CD4-positive, alpha-beta T cell treated with Interleukin-1 beta for 1 hour (primary cell): ENCODE data around the gene DAZAP1.

Experiments
- DNase-seq, 2 donors: peaks; one replicate each; pipeline ENCODE4 v3.0.0-alpha.2; 2020 to 2022

The DAZAP1 gene

DNA sequence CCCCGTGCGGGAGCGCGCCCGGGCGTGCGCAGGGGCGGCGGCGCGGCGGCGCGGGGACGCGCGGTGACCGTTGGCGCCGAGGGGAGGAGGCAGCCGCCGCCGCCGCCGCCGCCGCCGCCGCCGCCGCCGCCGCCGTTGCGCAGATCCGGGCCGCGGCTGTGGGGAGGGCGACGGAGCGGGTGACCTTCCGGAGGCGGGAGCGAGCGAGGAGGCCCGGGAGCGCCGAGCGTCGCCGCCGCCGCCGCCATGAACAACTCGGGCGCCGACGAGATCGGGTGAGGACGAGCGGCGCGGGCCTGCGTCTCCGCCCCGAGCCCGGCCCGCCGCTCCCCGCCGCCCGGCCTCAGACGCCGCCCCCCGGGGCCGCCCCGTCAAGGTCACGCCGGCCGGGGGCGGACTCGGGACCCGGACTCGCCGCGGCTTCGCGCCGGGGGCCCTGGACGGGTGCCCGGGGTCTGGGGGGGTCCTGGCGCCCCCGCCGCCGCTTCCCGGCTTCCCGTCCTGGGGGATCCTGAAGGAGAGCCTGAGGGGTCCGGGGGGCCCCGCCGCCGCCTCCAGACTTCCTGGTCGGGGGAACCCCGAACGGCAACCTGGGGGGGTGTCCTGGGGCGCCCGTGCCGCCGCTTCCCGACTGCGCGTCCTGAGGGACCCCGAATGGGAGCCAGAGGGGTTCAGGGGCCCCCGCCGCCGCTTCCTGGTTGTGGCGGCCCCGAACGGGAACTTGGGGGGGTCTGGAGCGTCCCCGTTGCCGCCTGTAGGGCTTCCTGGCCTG, at the start of gene DAZAP1:
TSS of gene DAZAP1 (plus strand) at position 59 of the 772 bp plus-strand sequence. CDS start at position 247, 188 bp downstream.
- peak; percentile 26 to 34 for DNase-seq

GRCh38 chr19:1360126-1360817, 47.1 kb upstream of the DAZAP1 start:
- DNase-seq, result no peak

DNA sequence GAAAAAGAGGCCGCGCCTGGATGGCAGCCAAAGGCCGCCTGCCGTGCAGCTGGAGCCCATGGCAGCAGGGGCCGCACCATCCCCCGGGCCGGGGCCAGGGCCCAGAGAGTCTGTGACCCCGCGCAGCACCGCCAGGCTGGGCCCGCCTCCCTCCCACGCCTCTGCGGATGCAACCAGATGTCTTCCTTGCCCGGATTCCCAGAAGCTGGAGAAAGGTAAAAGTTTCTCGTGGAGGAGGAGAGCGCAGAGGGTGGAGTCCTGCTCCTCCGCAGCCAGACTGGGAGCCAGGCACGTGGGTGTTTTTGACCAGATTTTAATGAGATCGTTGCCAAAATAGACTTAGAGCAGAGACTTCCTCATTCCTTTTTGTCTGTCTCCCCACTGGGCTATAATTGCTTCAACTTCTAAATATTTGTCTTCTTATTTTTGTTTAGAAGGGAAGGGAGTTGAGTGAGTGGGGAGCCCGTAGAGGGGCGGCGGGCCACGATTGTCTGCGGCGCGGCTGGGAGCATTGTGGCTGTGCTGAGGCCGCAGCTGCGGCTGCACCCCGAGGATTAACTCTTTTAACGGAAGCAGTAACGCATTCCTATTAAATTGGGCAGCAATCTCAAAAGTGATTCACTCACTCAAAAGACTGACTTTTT, 46.4 kb upstream of the DAZAP1 start:
- DNase-seq, result no peak

- DNase-seq, result no peak
Measured at GRCh38 chr19:1361601-1362386, 45.6 kb upstream of the DAZAP1 start.

DNA sequence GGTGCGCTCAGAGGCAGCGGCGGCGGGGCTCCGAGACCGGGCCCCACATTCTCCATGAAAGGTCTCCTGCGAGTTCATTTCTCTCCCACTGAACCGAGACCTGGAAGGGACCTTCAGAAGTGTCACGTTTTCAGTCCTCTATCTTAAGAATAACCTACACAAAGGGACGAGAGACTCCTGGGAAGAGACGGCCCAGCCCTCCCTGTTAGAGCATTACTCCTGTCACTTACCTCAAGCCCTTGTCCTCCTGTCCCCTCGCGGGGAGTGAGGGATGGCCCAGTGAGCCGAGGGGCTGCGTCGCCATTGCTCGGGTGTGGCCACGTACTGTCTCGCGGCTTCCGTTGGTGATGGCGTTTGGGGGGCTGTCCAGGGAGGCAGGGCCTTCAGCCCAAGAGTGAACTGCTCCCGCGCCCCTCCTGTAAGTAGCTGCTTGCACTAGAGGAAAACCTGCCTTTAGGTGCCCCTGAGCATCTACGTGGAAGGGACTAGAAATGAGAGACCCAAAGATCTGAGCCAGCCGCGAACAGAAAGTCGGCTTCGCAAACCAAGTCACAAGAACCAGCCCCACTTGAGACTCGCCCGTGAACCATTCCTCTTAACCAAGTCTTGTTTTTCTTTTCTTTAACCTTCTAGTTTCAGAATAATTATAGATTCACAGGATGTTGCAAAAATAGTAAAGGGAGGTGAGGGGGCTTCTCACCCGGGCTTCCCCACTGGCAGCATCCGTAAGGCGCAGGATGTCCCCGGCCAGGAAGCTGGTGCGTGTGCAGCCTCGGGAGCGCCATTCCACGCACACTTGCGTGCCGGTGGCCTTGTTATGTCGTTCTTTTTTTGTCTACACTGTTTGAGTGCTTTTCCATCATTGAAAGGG, 44.8 kb upstream of the DAZAP1 start:
- DNase-seq, result no peak

DNA sequence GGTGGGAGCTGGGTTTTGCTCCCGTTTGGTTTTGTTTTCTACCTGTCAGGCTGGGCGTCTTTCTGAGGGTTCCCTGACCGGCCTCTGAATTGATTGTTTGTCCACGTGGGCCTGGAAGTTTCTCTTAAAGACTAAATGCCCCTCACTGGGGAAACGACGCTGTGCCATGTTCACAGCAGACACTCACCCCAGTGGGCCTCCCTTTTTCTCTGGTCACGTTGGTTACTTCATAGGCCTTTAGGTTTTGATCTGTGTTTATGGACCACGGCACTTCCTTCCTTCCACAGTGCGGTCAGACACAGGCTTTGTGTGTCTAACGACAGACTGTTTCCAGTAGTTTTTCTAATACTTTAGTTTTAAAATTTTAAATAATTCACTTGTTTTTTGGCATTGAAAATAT, 43.8 kb upstream of the DAZAP1 start:
- DNase-seq, result peak; percentile 46 to 55

- DNase-seq, result no peak
Measured at GRCh38 chr19:1364070-1364704, 43.2 kb upstream of the DAZAP1 start.

DNA sequence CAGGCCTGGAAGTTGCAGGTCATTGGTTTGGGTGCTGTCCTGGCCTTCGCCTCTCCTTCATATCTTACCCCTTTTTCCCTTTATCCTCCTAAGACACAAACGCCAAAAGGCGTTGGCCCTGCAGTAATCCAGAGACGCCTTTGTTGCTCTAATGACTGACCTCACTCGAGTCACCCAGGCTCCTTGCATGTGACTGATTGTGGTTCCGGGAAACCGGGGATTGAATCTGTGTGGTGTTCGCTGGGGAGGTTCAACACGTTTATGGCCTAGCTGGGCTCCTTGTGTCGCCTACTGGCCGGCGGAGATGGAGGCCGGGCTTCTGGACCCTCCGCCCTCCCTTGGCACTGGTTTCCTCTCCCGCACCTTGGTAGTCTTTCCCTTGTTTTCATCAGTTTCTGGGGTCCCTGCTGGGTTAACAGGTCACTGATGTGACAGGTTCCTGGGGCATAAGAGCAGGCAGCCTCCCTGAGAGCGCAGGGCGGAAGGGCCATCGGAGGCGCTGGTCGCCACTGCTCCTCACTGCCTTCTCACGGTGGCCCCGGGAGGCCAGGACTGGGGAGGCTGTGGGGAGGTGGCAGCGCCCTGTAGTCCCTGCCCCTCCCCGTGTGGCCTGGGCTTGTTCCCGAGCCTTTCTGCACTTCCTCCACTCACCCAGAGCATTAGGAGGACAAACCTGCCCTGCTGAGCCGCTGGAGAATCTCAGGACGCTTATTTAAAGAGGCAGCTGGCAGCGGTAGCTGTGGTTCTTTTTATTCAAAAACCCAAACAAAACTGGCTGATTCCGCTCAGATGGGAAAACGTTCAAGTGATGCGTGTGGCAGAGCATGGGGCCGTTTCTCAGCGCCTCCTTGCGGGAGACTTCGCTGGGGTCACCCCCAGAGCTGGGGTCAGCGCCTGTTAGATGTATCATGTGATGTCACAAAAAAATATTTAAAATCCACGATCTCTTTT, 41.8 kb upstream of the DAZAP1 start:
- DNase-seq, result no peak

DNA sequence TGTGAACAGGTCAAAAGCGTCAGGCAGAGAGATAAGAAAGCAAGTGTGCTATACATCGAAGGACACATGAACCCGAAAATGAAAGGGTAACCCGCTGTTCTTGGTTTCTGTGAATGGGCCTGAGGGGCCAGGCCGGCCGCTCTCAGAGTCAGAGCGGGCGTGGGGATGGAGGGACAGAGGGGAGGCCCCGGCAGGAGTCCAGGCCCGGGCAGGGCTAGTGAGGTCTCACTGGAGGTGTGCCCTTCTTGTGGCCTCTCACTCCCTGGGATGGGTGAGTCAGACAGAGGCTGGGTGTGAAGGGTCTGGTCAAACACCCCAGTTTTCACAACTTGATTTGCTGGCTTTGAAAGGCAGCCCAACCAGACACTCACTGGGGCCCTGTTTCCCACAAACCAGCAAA, 41.1 kb upstream of the DAZAP1 start:
- DNase-seq, result no peak

GRCh38 chr19:1366899-1367870, 40.2 kb upstream of the DAZAP1 start:
- DNase-seq, result no peak

- no peak for DNase-seq
Measured at GRCh38 chr19:1369214-1369805, 38.1 kb upstream of the DAZAP1 start.

DNA sequence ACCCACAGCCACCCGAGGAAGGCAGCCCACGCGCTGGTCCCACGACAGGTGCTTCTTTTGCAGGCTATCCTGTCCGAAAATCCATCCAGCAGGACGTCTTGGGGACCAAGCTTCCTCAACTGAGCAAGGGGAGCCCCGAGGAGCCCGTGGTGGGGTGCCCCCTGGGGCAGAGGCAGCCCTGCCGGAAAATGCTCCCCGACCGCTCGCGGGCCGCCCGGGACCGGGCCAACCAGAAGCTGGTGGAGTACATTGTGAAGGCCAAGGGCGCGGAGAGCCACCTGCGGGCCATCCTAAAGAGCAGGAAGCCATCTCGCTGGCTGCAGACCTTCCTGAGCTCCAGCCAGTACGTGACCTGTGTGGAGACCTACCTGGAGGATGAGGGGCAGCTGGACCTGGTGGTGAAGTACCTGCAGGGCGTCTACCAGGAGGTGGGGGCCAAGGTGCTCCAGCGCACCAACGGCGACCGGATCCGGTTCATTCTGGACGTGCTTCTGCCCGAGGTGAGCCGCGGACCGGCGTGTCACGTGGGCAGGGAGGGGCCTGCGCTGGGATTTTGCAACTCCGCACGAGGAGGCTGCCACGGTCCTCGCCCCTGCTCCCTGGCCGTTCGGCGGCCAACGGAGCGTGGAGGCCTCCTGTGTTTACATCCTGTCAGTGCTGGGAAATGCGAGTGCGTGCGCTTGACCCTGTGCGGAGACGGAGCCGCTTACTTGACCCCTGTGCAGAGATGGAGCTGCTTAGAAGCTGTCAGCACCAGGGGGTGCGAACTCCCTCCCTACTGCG, 36.6 kb upstream of the DAZAP1 start:
- no peak for DNase-seq

DNA sequence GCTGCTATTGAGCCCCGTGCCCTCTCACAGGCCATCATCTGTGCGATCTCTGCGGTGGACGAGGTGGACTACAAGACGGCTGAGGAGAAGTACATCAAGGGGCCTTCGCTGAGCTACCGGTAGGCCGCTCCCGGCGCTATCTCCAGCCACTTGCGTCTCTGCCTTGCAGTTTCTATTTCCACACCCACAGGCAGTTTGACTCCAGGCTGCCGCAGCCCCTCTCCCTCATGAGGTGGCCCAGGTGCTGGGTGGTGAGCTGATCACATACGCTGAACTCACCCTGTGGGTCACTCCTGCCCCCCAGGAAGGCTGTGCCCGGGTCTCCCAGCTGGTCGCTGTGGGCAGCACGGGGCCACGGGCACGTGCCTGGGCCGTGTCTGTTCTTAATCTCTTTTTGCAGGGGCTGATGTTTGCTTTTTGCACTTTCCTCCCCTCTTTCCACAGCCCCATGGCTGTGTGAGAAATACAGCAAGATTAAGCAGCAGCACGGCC, 34.3 kb upstream of the DAZAP1 start:
- no peak for DNase-seq

- no peak for DNase-seq
Measured at GRCh38 chr19:1373534-1374249, 33.7 kb upstream of the DAZAP1 start.

DNA sequence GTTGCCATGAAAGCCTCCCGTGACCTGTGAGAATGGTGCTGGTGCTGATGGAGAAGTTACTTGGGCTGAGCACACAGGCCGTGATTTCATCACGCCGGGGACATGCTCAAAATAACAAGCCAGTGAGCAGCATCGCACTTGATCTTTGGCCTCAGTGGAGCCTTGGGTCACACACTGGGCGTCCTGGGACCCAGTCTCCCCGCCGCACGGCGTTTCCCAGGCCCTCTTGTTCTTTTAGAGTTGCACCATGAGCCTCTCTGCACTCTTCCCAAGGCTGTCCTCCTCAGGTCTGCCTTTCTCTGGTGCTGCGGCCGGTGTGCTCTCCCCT, 33.2 kb upstream of the DAZAP1 start:
- no peak for DNase-seq

- no peak for DNase-seq
Measured at GRCh38 chr19:1376415-1376805, 31.0 kb upstream of the DAZAP1 start.
